ENCODE results near the gene FOXP3. TPM values are rescaled to one million over a fixed set of nuclear protein-coding genes. Genes with fewer than 3 reads are reported as not detected.

Gene FOXP3
- total and polyA plus RNA-seq, 2 donors = 1.9 to 5.5 TPM

DNA sequence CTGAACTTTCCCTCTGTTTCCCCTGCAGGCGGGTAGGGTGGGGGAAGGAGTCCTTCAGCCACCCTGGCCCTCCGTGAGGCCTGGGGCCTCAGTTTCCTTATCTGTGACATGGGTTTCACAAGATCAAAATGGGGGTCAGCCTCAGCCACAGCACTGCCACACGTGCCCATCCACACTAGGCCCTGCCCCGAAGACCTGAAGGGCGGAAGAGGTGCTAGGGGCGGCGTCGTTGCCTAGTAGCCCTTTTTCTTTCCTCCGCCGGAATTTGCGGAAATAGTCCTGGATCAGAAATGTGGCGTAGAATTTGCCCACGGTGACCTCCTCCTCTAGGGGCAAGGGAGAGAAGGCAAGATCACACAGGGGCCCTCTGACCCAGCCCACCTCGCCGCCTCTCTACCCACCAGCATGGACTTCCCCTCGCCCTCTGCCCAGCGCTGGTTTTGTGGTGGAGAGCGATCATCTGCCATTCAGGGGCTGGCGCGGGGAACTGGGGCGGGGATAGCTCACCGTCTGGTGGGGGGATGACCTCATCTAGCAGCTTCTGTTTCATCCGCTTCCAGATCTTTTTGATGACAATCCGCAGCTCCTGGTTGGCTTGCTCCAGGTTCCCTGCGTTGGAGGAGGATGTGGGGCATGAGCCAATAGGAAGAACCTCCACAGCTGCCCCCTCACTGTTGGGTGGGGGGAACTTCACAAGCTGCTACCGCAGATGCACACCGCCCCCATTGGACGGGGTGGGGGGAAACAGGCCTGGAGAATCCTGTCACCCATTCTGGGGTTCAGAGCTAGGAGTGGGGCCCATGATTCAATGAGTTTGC lies 54.9 kb downstream of the FOXP3 start:
- WGBS = 36% methylated on average over 28 of the region's 28 CpGs
- peaks cover 11 to 51% of the 10 kb centered on the region in 2 donors for H3K4me1 ChIP-seq (ENCODE audit: control insufficient read depth in 2 of 2, insufficient read depth in 2 of 2, low read length in 2 of 2)
- peak overlapping the region; percentile 12 to 36 for H3K4me3 ChIP-seq (ENCODE audit: low read length in 2 of 2)

DNA sequence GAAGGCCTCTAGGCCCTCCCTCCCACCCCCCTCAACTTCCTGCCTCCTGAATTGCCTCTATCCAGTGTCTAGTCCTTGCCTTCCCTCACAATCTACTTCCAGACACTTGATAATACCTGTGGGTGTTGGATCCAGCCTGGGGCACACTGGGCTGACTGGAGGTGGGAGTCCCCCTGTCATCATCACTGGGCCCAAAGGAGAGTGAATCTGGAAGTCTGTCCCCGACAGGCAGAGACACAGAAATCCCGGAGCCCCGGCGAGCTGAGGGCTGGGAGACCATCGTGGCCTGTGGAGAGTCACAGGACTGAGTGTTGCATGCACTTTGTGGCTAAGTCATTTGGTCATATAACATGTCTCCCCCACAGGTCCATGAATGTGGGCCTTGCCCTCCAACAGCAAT lies 56.1 kb downstream of the FOXP3 start:
- over 99% methylated on average over 5 of the region's 5 CpGs for WGBS
- no peak overlapping the region for H3K4me3 ChIP-seq (ENCODE audit: low read length in 2 of 2)
- no peak for DNase-seq (ENCODE audit: low read depth in 6 of 9, low spot score in 9 of 9)
- H3K4me1 ChIP-seq (ENCODE audit: control insufficient read depth in 2 of 2, insufficient read depth in 2 of 2, low read length in 2 of 2) = peaks cover 3 to 39% of the 10 kb centered on the region in 2 donors
- H3K27ac ChIP-seq (ENCODE audit: low read depth in 1 of 2, low read length in 1 of 2) = no peak overlapping the region
- H3K36me3 ChIP-seq (ENCODE audit: control insufficient read depth in 2 of 2, insufficient read depth in 2 of 2, low read length in 1 of 2) = no peaks in the 10 kb centered on the region
- H3K27me3 ChIP-seq (ENCODE audit: control insufficient read depth in 2 of 2, insufficient read depth in 1 of 2, low read length in 1 of 2) = peaks cover 0 to 3% of the 10 kb centered on the region in 2 donors
- no peaks in the 10 kb centered on the region for H3K9me3 ChIP-seq (ENCODE audit: control insufficient read depth in 2 of 2, insufficient read depth in 1 of 2, low read length in 1 of 2)

More for the DNA sequence above, 54.9 kb downstream of the FOXP3 start:
- H3K27ac ChIP-seq (ENCODE audit: low read depth in 1 of 2, low read length in 1 of 2) = no peak overlapping the region
- peaks cover 0 to 3% of the 10 kb centered on the region in 2 donors for H3K27me3 ChIP-seq (ENCODE audit: control insufficient read depth in 2 of 2, insufficient read depth in 1 of 2, low read length in 1 of 2)
- H3K9me3 ChIP-seq (ENCODE audit: control insufficient read depth in 2 of 2, insufficient read depth in 1 of 2, low read length in 1 of 2) = no peaks in the 10 kb centered on the region
- H3K36me3 ChIP-seq (ENCODE audit: control insufficient read depth in 2 of 2, insufficient read depth in 2 of 2, low read length in 1 of 2) = no peaks in the 10 kb centered on the region
- DNase-seq (ENCODE audit: low read depth in 6 of 9, low spot score in 9 of 9) = peak in 2 of 9 donors; percentile 35 to 59

DNA sequence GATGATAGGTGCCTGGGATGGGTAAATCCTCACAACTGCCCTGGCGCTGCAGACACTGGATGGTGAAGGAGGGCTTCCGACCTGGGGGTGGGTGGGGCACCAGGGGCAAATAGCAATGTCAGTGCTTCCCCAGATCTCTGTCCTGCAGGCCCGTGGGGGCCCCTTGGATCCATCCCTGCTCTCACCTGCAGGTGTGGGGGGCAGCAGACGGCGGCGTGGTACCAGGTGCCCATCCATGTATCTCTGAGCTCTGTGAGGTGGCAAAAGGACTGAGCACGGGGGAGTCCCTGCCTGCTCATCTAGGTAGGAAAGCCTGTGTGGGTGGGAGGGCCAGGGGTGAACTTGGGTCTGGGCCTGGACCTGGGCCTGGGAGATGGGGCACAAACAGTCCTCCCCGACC lies 58.0 kb downstream of the FOXP3 start:
- no peaks in the 10 kb centered on the region for H3K36me3 ChIP-seq (ENCODE audit: control insufficient read depth in 2 of 2, insufficient read depth in 2 of 2, low read length in 1 of 2)
- DNase-seq (ENCODE audit: low read depth in 6 of 9, low spot score in 9 of 9) = no peak
- WGBS = 93% methylated on average over 8 of the region's 8 CpGs

DNA sequence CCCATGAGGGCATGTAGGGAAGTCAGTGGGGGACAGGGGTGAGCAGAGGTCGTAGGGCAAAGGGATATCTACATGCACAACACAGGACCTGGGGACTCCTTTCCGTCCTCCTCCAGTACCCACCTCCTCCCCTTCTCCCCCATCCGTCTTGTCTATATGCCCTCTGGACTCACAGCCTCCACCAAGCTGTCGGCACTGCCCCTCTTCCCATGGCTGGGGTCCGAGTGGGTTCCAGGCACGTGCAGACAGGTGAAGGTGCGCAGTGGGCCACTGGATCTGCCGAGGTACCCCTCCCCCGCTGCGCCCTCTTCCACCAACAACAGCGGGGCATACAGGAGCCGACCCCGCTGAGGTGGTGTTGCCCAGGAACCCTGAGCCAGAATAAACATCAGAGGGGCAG lies 59.1 kb downstream of the FOXP3 start:
- Histone ChIP-seq H3K36me3 (ENCODE audit: control insufficient read depth in 2 of 2, insufficient read depth in 2 of 2, low read length in 1 of 2) (no peaks in the 10 kb centered on the region), H3K9me3 (ENCODE audit: control insufficient read depth in 2 of 2, insufficient read depth in 1 of 2, low read length in 1 of 2) (no peaks in the 10 kb centered on the region), H3K4me1 (ENCODE audit: control insufficient read depth in 2 of 2, insufficient read depth in 2 of 2, low read length in 2 of 2) (peaks cover 3 to 20% of the 10 kb centered on the region in 2 donors), H3K4me3 (ENCODE audit: low read length in 2 of 2) (no peak overlapping the region), H3K27me3 (ENCODE audit: control insufficient read depth in 2 of 2, insufficient read depth in 1 of 2, low read length in 1 of 2) (peaks cover 0 to 3% of the 10 kb centered on the region in 2 donors), H3K27ac (ENCODE audit: low read depth in 1 of 2, low read length in 1 of 2) (no peak overlapping the region)
- DNase-seq (ENCODE audit: low read depth in 6 of 9, low spot score in 9 of 9) = no peak
- WGBS = 98% methylated on average over 13 of the region's 13 CpGs

More for the DNA sequence above, 58.0 kb downstream of the FOXP3 start:
- no peaks in the 10 kb centered on the region for H3K9me3 ChIP-seq (ENCODE audit: control insufficient read depth in 2 of 2, insufficient read depth in 1 of 2, low read length in 1 of 2)
- H3K4me3 ChIP-seq (ENCODE audit: low read length in 2 of 2) = no peak overlapping the region
- no peak overlapping the region for H3K27ac ChIP-seq (ENCODE audit: low read depth in 1 of 2, low read length in 1 of 2)
- peaks cover 0 to 28% of the 10 kb centered on the region in 2 donors for H3K4me1 ChIP-seq (ENCODE audit: control insufficient read depth in 2 of 2, insufficient read depth in 2 of 2, low read length in 2 of 2)
- peaks cover 0 to 3% of the 10 kb centered on the region in 2 donors for H3K27me3 ChIP-seq (ENCODE audit: control insufficient read depth in 2 of 2, insufficient read depth in 1 of 2, low read length in 1 of 2)

DNA sequence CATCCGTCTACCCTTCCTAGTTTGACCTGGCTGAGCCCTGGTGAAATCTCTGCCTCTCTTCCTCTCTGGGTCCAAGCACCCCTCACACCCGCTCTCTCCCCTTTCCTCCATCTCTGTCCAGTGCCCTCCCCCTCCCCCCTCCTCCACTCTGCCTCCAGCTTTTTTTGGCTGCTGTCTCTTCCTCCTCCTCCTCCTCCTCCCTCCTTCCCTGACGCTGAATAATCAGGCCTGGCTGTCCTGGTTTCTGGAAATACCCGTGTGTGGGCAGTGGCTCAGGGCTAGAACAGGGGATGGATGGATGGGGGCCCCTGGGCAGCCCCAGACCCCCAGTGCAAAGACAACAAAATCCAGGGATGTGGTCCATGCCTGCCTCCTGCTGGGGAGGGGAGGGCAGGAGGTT lies 59.8 kb downstream of the FOXP3 start:
- 84% methylated on average over 4 of the region's 4 CpGs for whole genome bisulfite sequencing
- H3K36me3 ChIP-seq (ENCODE audit: control insufficient read depth in 2 of 2, insufficient read depth in 2 of 2, low read length in 1 of 2) = no peaks in the 10 kb centered on the region
- peaks cover 5 to 15% of the 10 kb centered on the region in 2 donors for H3K4me1 ChIP-seq (ENCODE audit: control insufficient read depth in 2 of 2, insufficient read depth in 2 of 2, low read length in 2 of 2)
- H3K9me3 ChIP-seq (ENCODE audit: control insufficient read depth in 2 of 2, insufficient read depth in 1 of 2, low read length in 1 of 2) = no peaks in the 10 kb centered on the region
- H3K4me3 ChIP-seq (ENCODE audit: low read length in 2 of 2) = no peak overlapping the region
- peaks cover 0 to 4% of the 10 kb centered on the region in 2 donors for H3K27me3 ChIP-seq (ENCODE audit: control insufficient read depth in 2 of 2, insufficient read depth in 1 of 2, low read length in 1 of 2)
- H3K27ac ChIP-seq (ENCODE audit: low read depth in 1 of 2, low read length in 1 of 2) = no peak overlapping the region
- DNase-seq (ENCODE audit: low read depth in 6 of 9, low spot score in 9 of 9) = no peak

DNA sequence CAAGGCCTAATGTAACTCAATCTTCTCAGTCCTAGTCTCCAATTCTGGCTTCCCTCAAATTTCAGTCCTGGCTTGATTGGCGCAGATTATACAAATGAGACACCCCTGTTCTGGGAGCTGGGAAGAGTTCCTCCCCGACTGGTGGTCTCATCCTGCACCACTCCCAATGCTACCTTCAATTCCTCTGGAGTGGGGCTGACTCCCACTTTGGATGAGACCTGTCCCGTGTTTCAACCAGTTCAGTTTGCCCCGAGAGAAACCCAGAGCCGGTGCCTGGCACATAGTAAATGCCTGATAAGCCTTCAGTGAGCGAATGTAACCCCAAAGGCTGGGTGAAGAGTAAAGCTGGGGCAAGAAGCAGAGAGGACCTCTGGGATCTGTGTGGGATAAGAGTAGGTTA lies 60.5 kb downstream of the FOXP3 start:
- H3K36me3 ChIP-seq (ENCODE audit: control insufficient read depth in 2 of 2, insufficient read depth in 2 of 2, low read length in 1 of 2) = no peaks in the 10 kb centered on the region
- no peak overlapping the region for H3K27ac ChIP-seq (ENCODE audit: low read depth in 1 of 2, low read length in 1 of 2)
- 96% methylated on average over 6 of the region's 6 CpGs for WGBS
- H3K9me3 ChIP-seq (ENCODE audit: control insufficient read depth in 2 of 2, insufficient read depth in 1 of 2, low read length in 1 of 2) = no peaks in the 10 kb centered on the region
- H3K4me1 ChIP-seq (ENCODE audit: control insufficient read depth in 2 of 2, insufficient read depth in 2 of 2, low read length in 2 of 2) = peaks cover 10 to 12% of the 10 kb centered on the region in 2 donors
- DNase-seq (ENCODE audit: low read depth in 6 of 9, low spot score in 9 of 9) = no peak
- no peak overlapping the region for H3K4me3 ChIP-seq (ENCODE audit: low read length in 2 of 2)
- H3K27me3 ChIP-seq (ENCODE audit: control insufficient read depth in 2 of 2, insufficient read depth in 1 of 2, low read length in 1 of 2) = peaks cover 0 to 4% of the 10 kb centered on the region in 2 donors

DNA sequence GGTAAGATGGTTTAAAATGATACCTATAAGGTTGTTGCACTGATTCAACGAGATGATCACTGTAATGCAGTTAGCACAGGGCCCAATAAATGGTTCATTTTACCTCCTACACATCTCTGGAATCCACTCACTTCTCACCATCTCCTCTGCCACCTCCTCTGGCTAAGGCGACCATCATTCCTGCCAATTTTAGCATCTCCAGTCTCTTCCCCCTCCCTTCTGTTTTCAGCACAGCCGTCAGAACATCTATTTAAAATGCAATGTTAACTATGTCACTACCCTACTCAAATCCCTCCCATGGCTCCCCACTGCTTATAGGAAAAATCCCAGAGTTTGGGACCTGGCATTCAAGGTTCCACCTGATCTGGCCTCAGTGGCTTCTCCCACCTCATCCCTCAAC lies 61.0 kb downstream of the FOXP3 start:
- H3K9me3 ChIP-seq (ENCODE audit: control insufficient read depth in 2 of 2, insufficient read depth in 1 of 2, low read length in 1 of 2) = no peaks in the 10 kb centered on the region
- 93% methylated on average over 3 of the region's 3 CpGs for WGBS
- no peak overlapping the region for H3K27ac ChIP-seq (ENCODE audit: low read depth in 1 of 2, low read length in 1 of 2)
- no peak overlapping the region for H3K4me3 ChIP-seq (ENCODE audit: low read length in 2 of 2)
- H3K27me3 ChIP-seq (ENCODE audit: control insufficient read depth in 2 of 2, insufficient read depth in 1 of 2, low read length in 1 of 2) = peaks cover 0 to 7% of the 10 kb centered on the region in 2 donors
- H3K4me1 ChIP-seq (ENCODE audit: control insufficient read depth in 2 of 2, insufficient read depth in 2 of 2, low read length in 2 of 2) = peaks cover 13 to 15% of the 10 kb centered on the region in 2 donors
- no peaks in the 10 kb centered on the region for H3K36me3 ChIP-seq (ENCODE audit: control insufficient read depth in 2 of 2, insufficient read depth in 2 of 2, low read length in 1 of 2)
- no peak for DNase-seq (ENCODE audit: low read depth in 6 of 9, low spot score in 9 of 9)

DNA sequence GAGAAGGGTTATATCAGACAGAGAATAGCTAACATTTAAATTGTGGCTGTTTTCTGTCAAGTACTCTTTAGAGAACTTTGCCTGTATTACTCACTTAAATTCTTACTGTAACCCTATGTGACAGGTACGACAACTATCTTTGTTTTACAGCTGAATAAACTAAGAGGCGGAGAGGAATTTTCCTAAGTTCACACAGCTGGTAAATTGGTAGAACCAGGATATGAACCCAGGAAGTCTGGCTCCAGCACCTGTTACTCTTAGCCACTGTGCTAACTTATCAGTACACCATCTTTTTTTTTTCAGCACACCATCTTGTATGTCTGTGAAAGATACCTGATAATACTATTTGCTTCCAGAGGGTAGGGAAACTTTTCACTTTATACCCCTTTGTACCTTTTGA lies 62.5 kb downstream of the FOXP3 start:
- no peak overlapping the region for H3K4me3 ChIP-seq (ENCODE audit: low read length in 2 of 2)
- H3K36me3 ChIP-seq (ENCODE audit: control insufficient read depth in 2 of 2, insufficient read depth in 2 of 2, low read length in 1 of 2) = peaks cover 3% of the 10 kb centered on the region in 2 donors
- no peaks in the 10 kb centered on the region for H3K9me3 ChIP-seq (ENCODE audit: control insufficient read depth in 2 of 2, insufficient read depth in 1 of 2, low read length in 1 of 2)
- no peak for DNase-seq (ENCODE audit: low read depth in 6 of 9, low spot score in 9 of 9)
- 97% methylated on average over 2 of the region's 2 CpGs for WGBS
- H3K27ac ChIP-seq (ENCODE audit: low read depth in 1 of 2, low read length in 1 of 2) = peak overlapping the region in 1 of 2 donors; percentile 19
- peaks cover 13 to 25% of the 10 kb centered on the region in 2 donors for H3K4me1 ChIP-seq (ENCODE audit: control insufficient read depth in 2 of 2, insufficient read depth in 2 of 2, low read length in 2 of 2)
- peaks cover 0 to 7% of the 10 kb centered on the region in 2 donors for H3K27me3 ChIP-seq (ENCODE audit: control insufficient read depth in 2 of 2, insufficient read depth in 1 of 2, low read length in 1 of 2)

All from thymus (tissue), 11 donors.